ENCODE data around the gene CADPS. TPM values are rescaled to one million over a fixed set of nuclear protein-coding genes. Genes with fewer than 3 reads are reported as not detected.

CADPS gene
- total and polyA plus RNA-seq, 9 of the 15 experiments (the other 6 are each of a cell fraction or from before 2014, with no cell fraction given): not detected

DNA sequence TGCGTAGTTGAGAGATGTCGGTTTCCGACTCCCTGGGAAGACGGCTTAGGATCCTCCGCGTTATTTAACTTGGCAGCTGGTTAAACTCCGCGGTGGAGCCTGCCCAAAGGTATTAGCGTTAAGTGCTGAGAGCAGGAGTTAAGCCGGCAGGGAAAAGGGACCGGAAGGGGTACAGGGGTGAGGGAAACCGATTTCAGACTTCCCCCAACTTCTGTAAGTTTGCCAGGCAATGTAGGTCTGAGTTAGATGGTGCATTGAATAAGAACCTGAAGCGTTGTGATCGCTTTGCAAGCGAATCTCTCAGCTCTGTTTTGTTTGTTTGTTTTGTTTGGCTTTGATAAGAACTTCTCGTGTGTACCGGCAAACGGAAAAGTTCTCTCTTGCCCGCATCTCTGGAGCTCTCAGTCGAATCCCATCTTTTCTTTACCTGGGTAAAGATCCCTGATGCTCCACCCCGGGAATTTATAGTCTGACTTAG, 495.9 kb downstream of the CADPS start (continued):
- TF ChIP-seq, protein P1, sequence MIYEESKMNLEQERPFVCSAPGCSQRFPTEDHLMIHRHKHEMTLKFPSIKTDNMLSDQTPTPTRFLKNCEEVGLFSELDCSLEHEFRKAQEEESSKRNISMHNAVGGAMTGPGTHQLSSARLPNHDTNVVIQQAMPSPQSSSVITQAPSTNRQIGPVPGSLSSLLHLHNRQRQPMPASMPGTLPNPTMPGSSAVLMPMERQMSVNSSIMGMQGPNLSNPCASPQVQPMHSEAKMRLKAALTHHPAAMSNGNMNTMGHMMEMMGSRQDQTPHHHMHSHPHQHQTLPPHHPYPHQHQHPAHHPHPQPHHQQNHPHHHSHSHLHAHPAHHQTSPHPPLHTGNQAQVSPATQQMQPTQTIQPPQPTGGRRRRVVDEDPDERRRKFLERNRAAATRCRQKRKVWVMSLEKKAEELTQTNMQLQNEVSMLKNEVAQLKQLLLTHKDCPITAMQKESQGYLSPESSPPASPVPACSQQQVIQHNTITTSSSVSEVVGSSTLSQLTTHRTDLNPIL (CRISPR knock-in tag; IDR thresholded peaks at IDR 0.05): no peak
- TF ChIP-seq, protein P2, sequence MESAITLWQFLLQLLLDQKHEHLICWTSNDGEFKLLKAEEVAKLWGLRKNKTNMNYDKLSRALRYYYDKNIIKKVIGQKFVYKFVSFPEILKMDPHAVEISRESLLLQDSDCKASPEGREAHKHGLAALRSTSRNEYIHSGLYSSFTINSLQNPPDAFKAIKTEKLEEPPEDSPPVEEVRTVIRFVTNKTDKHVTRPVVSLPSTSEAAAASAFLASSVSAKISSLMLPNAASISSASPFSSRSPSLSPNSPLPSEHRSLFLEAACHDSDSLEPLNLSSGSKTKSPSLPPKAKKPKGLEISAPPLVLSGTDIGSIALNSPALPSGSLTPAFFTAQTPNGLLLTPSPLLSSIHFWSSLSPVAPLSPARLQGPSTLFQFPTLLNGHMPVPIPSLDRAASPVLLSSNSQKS (CRISPR knock-in tag; IDR thresholded peaks at IDR 0.05): no peak
- TF ChIP-seq U2AF1 (optimal IDR thresholded peaks at IDR 0.05; ENCODE audit: low read depth, low read length): no peak
- TF ChIP-seq ZNF12 (CRISPR knock-in tag; IDR thresholded peaks at IDR 0.05): no peak

DNA sequence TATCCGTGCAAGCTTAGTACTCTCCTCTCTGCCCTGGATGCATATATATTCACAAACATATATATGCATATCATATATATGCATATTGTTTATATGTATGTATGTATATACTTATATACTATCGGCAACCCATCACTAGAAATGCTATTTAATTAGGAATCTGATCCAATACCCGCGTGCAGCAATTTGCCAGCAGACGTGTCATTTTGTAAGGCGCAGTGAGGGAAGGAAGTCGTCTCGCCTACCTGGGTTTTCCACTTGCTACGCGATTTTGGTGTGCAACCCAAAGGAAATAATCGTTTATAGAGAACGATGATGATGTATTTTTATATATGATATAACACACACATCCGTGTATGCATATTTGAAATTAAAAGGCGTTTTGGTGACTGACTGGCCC, 496.3 kb downstream of the CADPS start:
- Histone ChIP-seq H3K27ac (ENCODE audit: extremely low read depth, low read depth, low read length) (no peak overlapping the region), H3K4me3 (no peak overlapping the region), H2AFZ (ENCODE audit: low read depth, low read length) (no peak overlapping the region), H3K4me2 (ENCODE audit: insufficient read depth, low read length) (no peak overlapping the region), H3K9ac (ENCODE audit: insufficient read depth in 1 of 2, low read depth in 2 of 2, low read length in 2 of 2) (no peak overlapping the region), H3K27me3 (ENCODE audit: control insufficient read depth in 2 of 2, insufficient read depth in 2 of 2, low read length in 2 of 2) (peaks cover 0 to 29% of the 10 kb centered on the region in 2 experiments; a peak in 2 of 5 replicates), H3K9me1 (ENCODE audit: control insufficient read depth, insufficient read depth, low read length) (no peaks in the 10 kb centered on the region), H3K4me1 (replicated peaks in 1 of 2; ENCODE audit: control insufficient read depth in 2 of 2, insufficient read depth in 2 of 2, low read length in 2 of 2) (no peaks in the 10 kb centered on the region), H3K79me2 (ENCODE audit: control insufficient read depth, insufficient read depth, low read length) (no peaks in the 10 kb centered on the region), H4K20me1 (replicated peaks; ENCODE audit: control insufficient read depth, insufficient read depth, low read length) (no peaks in the 10 kb centered on the region), H3K9me3 (replicated peaks; ENCODE audit: control insufficient read depth, insufficient read depth, low read depth, low read length) (no peaks in the 10 kb centered on the region), H3K36me3 (ENCODE audit: control insufficient read depth, insufficient read depth, low read length) (no peaks in the 10 kb centered on the region)
- FAIRE-seq (no peak), ATAC-seq (no peak), DNase-seq (ENCODE audit: extremely low read depth in 1 of 4, low spot score in 3 of 4) (no peak)
- WGBS (ENCODE audit: insufficient coverage, low coverage, missing lambda C conversion rate): under 1% methylated on average over 14 of the region's 14 CpGs
- intact Hi-C loops (cut with micrococcal nuclease): no loop called here
- no TSS peak for BruUV-seq (replicated peaks)
- CTCF ChIA-PET (ENCODE audit: low intra/inter-chr PET ratio): no interaction called here
- in situ Hi-C loops (cut with MboI): no loop called here
- POLR2A ChIA-PET: no interaction called here
- TF ChIP-seq BCL6 (CRISPR knock-in tag; IDR thresholded peaks at IDR 0.05) (no peak), RCOR1 (IDR thresholded peaks at IDR 0.05; ENCODE audit: borderline replicate concordance in 1 of 2, low read depth in 2 of 2, low read length in 2 of 2) (no peak), ZNF583 (CRISPR knock-in tag; IDR thresholded peaks at IDR 0.05) (no peak), ATF1 (CRISPR knock-in tag; IDR thresholded peaks at IDR 0.05) (no peak), ATF1 (tag; IDR thresholded peaks at IDR 0.05) (no peak), KLF1 (tag; IDR thresholded peaks at IDR 0.05) (no peak), L3MBTL2 (IDR thresholded peaks at IDR 0.05) (no peak), XRCC5 (IDR thresholded peaks at IDR 0.05; ENCODE audit: low read depth, low read length) (no peak)
- TF ChIP-seq, protein P3, sequence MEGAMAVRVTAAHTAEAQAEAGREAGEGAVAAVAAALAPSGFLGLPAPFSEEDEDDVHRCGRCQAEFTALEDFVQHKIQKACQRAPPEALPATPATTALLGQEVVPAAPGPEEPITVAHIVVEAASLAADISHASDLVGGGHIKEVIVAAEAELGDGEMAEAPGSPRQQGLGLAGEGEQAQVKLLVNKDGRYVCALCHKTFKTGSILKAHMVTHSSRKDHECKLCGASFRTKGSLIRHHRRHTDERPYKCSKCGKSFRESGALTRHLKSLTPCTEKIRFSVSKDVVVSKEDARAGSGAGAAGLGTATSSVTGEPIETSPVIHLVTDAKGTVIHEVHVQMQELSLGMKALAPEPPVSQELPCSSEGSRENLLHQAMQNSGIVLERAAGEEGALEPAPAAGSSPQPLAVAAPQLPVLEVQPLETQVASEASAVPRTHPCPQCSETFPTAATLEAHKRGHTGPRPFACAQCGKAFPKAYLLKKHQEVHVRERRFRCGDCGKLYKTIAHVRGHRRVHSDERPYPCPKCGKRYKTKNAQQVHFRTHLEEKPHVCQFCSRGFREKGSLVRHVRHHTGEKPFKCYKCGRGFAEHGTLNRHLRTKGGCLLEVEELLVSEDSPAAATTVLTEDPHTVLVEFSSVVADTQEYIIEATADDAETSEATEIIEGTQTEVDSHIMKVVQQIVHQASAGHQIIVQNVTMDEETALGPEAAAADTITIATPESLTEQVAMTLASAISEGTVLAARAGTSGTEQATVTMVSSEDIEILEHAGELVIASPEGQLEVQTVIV (CRISPR knock-in tag; IDR thresholded peaks at IDR 0.05; ENCODE audit: borderline replicate concordance): no peak
- TF ChIP-seq, protein P4, sequence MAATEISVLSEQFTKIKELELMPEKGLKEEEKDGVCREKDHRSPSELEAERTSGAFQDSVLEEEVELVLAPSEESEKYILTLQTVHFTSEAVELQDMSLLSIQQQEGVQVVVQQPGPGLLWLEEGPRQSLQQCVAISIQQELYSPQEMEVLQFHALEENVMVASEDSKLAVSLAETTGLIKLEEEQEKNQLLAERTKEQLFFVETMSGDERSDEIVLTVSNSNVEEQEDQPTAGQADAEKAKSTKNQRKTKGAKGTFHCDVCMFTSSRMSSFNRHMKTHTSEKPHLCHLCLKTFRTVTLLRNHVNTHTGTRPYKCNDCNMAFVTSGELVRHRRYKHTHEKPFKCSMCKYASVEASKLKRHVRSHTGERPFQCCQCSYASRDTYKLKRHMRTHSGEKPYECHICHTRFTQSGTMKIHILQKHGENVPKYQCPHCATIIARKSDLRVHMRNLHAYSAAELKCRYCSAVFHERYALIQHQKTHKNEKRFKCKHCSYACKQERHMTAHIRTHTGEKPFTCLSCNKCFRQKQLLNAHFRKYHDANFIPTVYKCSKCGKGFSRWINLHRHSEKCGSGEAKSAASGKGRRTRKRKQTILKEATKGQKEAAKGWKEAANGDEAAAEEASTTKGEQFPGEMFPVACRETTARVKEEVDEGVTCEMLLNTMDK (IDR thresholded peaks at IDR 0.05; ENCODE audit: borderline replicate concordance, insufficient read depth, low read depth, low read length, poor library complexity, severe bottlenecking): no peak

All from K562 (cell line).